K562 (cell line): ENCODE data around the gene RHOBTB3. TPM values are rescaled to one million over a fixed set of nuclear protein-coding genes. Genes with fewer than 3 reads are reported as not detected.

ENCODE experiments used
- ATAC-seq: fragments of 200-7000 bp; cut with Tn5 transposase; 3 replicates; pipeline ENCODE4 v1.9.1; 2020; ENCODE audit warnings: moderate library complexity
- BruUV-seq: library from RNA; stranded (reverse); fragments of 400-500 nt; replicated peaks from 2 replicates; lab custom pipeline; 2021; lab: Mats Ljungman, UMichigan
- CTCF ChIA-PET: fragments of 300-600 bp; formaldehyde crosslinking; extraction: SDS; loops from one replicate; lab custom pipeline; 2021; ENCODE audit warnings: low intra/inter-chr PET ratio; lab: Yijun Ruan, JAX
- POLR2A ChIA-PET: fragments of 300-600, 350-650 bp; sonication (Branson Sonifier 250); formaldehyde crosslinking; extraction: SDS; loops from one replicate; lab custom pipeline; 2021; ENCODE audit warnings: antibody characterized with exemption, inconsistent platforms; lab: Yijun Ruan, JAX
- DNase-seq, 4 experiments: peaks; one replicate each; pipeline versions ENCODE4 v3.0.0 to v3.0.0-alpha.2; 2011 to 2018; ENCODE audit warnings: low spot score in 3 of 4, mixed read lengths in 3 of 4; ENCODE audit errors: extremely low read depth in 1 of 4
- FAIRE-seq: peaks from 2 replicates; lab custom pipeline; 2011; peaks lifted over from hg19 to GRCh38; lab: Jason Lieb, UNC
- H2AFZ ChIP-seq: 2 replicates; pipeline ENCODE4 v1.6.0; 2011; ENCODE audit warnings: low read depth, low read length, control low read depth, inconsistent platforms
- H3K27ac ChIP-seq: fragments of 200-600 bp; 3 replicates; pipeline ENCODE4 v1.8.0; 2011; ENCODE audit warnings: low read depth, mild to moderate bottlenecking, control low read depth, inconsistent platforms, low read length, moderate library complexity, mixed read lengths; ENCODE audit errors: extremely low read depth
- H3K27me3 ChIP-seq, 2 experiments: fragments of 300-600 bp in 1 of 2; 2 replicates in 1 of 2; 3 replicates in 1 of 2; pipeline versions ENCODE4 v1.6.0 to v1.8.0; 2011; ENCODE audit warnings: inconsistent platforms in 2 of 2, low read length in 2 of 2, mild to moderate bottlenecking in 1 of 2, mixed read lengths in 1 of 2, moderate library complexity in 1 of 2; ENCODE audit not compliant: control insufficient read depth in 2 of 2, insufficient read depth in 2 of 2
- H3K36me3 ChIP-seq: fragments of 300-600 bp; 3 replicates; pipeline ENCODE4 v1.8.0; 2011; ENCODE audit warnings: mild to moderate bottlenecking, low read length, inconsistent platforms; ENCODE audit not compliant: control insufficient read depth, insufficient read depth
- H3K4me1 ChIP-seq, 2 experiments: fragments of 200-600 bp in 1 of 2; replicated peaks in 1 of 2; 2 replicates in 1 of 2; 3 replicates in 1 of 2; pipeline versions ENCODE4 v1.5.1 to v1.8.0; 2011; ENCODE audit warnings: inconsistent platforms in 2 of 2, low read length in 2 of 2, mild to moderate bottlenecking in 1 of 2, mixed read lengths in 1 of 2, moderate library complexity in 1 of 2; ENCODE audit not compliant: control insufficient read depth in 2 of 2, insufficient read depth in 2 of 2
- H3K4me2 ChIP-seq: 2 replicates; pipeline ENCODE4 v1.6.1; 2011; ENCODE audit warnings: low read length, control low read depth, inconsistent platforms, mixed read lengths; ENCODE audit not compliant: insufficient read depth
- H3K4me3 ChIP-seq: fragments of 200-600 bp; sonication (generic), shearing (Covaris generic); 2 replicates; pipeline ENCODE4 v1.5.1; 2016; ENCODE audit warnings: control low read depth, inconsistent platforms
- H3K79me2 ChIP-seq: fragments of 200-600 bp; 3 replicates; pipeline ENCODE4 v1.8.0; 2011; ENCODE audit warnings: low read length, inconsistent platforms; ENCODE audit not compliant: control insufficient read depth, insufficient read depth
- H3K9ac ChIP-seq, 2 experiments: 2 replicates each; pipeline versions ENCODE4 v1.6.0 to v1.6.1; 2011; ENCODE audit warnings: low read depth in 2 of 2, low read length in 2 of 2, control low read depth in 1 of 2, inconsistent platforms in 1 of 2, mild to moderate bottlenecking in 1 of 2, mixed read lengths in 1 of 2; ENCODE audit not compliant: insufficient read depth in 1 of 2
- H3K9me1 ChIP-seq: one replicate; pipeline ENCODE4 v1.6.0; 2011; ENCODE audit warnings: inconsistent platforms, mild to moderate bottlenecking, low read length, moderate library complexity; ENCODE audit not compliant: control insufficient read depth, insufficient read depth
- H3K9me3 ChIP-seq: replicated peaks from 2 replicates; pipeline ENCODE4 v1.5.1; 2011; ENCODE audit warnings: low read depth, low read length, inconsistent platforms; ENCODE audit not compliant: control insufficient read depth, insufficient read depth
- H4K20me1 ChIP-seq: replicated peaks from 2 replicates; pipeline ENCODE4 v1.6.1; 2011; ENCODE audit warnings: low read length, inconsistent platforms, mixed read lengths; ENCODE audit not compliant: control insufficient read depth, insufficient read depth
- WGBS: fragments of 100-300 bp; shearing (Covaris generic); methylation state at CpG from one replicate; pipeline ENCODE4 v1.1.6; 2016; ENCODE audit warnings: low coverage, mixed read lengths; ENCODE audit not compliant: insufficient coverage; ENCODE audit errors: missing lambda C conversion rate; 5-methylcytosine and 5-hydroxymethylcytosine counted together
- in situ Hi-C: fragments of 300-500 bp; cut with MboI; formaldehyde crosslinking; loops from 4 replicates; pipeline ENCODE4 v1.15.0; 2018; ENCODE audit warnings: inconsistent platforms, mixed read lengths
- intact Hi-C: fragments of 100-400 bp; cut with micrococcal nuclease; formaldehyde crosslinking; loops from 2 replicates; pipeline ENCODE4 v1.14.2; 2022
- polyA plus RNA-seq, 8 experiments: library from polyadenylated mRNA; depleted of rRNA in 4 of 8; stranded (reverse) in 5 of 8; unstranded in 3 of 8; fragments of >200 nt; fragmentation: Nextera tagmentation in 2 of 8; fragmentation: Illumina TruSeq in 1 of 8; extraction: Ambion mirVana in 2 of 8; extraction: Trizol in 1 of 8; gene quantifications; 2 replicates each; pipeline versions ENCODE4 v1.2.1 to v1.2.3, GENCODE V29; 2011 to 2014; ENCODE audit warnings: inconsistent platforms in 1 of 8, missing spikeins in 1 of 8
- total RNA-seq, 7 experiments: library from RNA; depleted of rRNA in 6 of 7; stranded (reverse); fragments of >200 nt in 6 of 7; fragmentation: Illumina TruSeq in 2 of 7; extraction: Trizol in 2 of 7; gene quantifications; 2 replicates each; pipeline versions ENCODE4 v1.2.1 to v1.2.3, GENCODE V29; 2011 to 2021; ENCODE audit warnings: low replicate concordance in 1 of 7
- TF ChIP-seq, protein P1 (sequence below): sonication (generic); formaldehyde crosslinking; IDR thresholded peaks from 2 replicates; pipeline ENCODE4 v1.8.1; 2023; ENCODE audit warnings: mild to moderate bottlenecking, missing genetic modification reagents
- TF ChIP-seq, protein P2 (sequence below): fragments of 450-650 bp; IDR thresholded peaks from 2 replicates; pipeline ENCODE4 v1.6.1; 2018; ENCODE audit not compliant: partially characterized antibody

RHOBTB3 gene
- total and polyA plus RNA-seq, 9 of the 15 experiments (the other 6 are each of a cell fraction or from before 2014, with no cell fraction given): 39.7 to 143 (median 115) TPM

DNA sequence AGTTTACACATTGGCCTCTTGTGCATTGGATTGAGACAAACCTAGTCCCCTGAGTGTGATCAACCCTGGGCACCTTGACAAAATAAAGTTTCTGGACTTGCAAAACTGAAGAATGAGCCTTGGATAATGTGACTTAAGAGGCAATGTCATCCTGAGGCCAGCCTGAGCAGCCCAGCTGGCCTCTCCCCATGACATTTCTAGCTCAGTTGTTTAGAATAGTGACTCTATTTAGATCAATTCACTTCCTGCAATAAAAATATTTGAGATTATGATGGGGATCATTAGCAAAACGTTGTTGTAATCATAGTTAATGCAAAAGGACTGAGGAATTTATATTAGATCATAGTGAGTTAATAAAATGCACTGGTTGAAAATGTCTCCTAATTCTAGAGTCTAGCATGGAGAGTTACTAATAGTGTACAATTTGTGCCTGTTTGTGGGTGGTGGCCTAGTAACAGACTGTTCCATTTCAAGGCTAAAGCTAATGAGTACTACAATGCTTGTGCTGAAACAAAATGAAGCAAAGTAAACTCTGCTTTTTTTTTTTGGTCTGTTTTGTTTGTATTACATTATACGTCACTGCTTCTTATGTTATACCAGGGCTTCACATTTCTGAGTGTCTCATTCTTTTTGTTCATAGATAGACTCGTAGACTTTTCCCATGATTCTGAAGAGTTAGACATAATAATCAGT lies 10.9 kb upstream of the RHOBTB3 start:
- no TSS peak for BruUV-seq
- Histone ChIP-seq H2AFZ (no peak overlapping the region), H3K9me3 (no peaks in the 10 kb centered on the region), H3K36me3 (no peaks in the 10 kb centered on the region), H3K27ac (no peak overlapping the region), H3K4me3 (no peak overlapping the region), H3K4me1 (peaks cover 21 to 78% of the 10 kb centered on the region in 2 experiments; a peak in 4 of 5 replicates), H3K9me1 (no peaks in the 10 kb centered on the region), H4K20me1 (no peaks in the 10 kb centered on the region), H3K4me2 (no peak overlapping the region), H3K79me2 (no peaks in the 10 kb centered on the region), H3K27me3 (no peaks in the 10 kb centered on the region), H3K9ac (no peak overlapping the region)
- FAIRE-seq (no peak), DNase-seq (no peak), ATAC-seq (no peak)
- TF ChIP-seq, protein P1, sequence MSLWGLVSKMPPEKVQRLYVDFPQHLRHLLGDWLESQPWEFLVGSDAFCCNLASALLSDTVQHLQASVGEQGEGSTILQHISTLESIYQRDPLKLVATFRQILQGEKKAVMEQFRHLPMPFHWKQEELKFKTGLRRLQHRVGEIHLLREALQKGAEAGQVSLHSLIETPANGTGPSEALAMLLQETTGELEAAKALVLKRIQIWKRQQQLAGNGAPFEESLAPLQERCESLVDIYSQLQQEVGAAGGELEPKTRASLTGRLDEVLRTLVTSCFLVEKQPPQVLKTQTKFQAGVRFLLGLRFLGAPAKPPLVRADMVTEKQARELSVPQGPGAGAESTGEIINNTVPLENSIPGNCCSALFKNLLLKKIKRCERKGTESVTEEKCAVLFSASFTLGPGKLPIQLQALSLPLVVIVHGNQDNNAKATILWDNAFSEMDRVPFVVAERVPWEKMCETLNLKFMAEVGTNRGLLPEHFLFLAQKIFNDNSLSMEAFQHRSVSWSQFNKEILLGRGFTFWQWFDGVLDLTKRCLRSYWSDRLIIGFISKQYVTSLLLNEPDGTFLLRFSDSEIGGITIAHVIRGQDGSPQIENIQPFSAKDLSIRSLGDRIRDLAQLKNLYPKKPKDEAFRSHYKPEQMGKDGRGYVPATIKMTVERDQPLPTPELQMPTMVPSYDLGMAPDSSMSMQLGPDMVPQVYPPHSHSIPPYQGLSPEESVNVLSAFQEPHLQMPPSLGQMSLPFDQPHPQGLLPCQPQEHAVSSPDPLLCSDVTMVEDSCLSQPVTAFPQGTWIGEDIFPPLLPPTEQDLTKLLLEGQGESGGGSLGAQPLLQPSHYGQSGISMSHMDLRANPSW (CRISPR knock-in tag): no peak
- TF ChIP-seq, protein P2, sequence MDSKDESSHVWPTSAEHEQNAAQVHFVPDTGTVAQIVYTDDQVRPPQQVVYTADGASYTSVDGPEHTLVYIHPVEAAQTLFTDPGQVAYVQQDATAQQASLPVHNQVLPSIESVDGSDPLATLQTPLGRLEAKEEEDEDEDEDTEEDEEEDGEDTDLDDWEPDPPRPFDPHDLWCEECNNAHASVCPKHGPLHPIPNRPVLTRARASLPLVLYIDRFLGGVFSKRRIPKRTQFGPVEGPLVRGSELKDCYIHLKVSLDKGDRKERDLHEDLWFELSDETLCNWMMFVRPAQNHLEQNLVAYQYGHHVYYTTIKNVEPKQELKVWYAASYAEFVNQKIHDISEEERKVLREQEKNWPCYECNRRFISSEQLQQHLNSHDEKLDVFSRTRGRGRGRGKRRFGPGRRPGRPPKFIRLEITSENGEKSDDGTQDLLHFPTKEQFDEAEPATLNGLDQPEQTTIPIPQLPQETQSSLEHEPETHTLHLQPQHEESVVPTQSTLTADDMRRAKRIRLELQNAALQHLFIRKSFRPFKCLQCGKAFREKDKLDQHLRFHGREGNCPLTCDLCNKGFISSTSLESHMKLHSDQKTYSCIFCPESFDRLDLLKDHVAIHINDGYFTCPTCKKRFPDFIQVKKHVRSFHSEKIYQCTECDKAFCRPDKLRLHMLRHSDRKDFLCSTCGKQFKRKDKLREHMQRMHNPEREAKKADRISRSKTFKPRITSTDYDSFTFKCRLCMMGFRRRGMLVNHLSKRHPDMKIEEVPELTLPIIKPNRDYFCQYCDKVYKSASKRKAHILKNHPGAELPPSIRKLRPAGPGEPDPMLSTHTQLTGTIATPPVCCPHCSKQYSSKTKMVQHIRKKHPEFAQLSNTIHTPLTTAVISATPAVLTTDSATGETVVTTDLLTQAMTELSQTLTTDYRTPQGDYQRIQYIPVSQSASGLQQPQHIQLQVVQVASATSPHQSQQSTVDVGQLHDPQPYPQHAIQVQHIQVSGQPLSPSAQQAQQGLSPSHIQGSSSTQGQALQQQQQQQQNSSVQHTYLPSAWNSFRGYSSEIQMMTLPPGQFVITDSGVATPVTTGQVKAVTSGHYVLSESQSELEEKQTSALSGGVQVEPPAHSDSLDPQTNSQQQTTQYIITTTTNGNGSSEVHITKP: peak; percentile 38
- 50% methylated on average over 3 of the region's 3 CpGs for WGBS
- CTCF ChIA-PET: no interaction called here
- in situ Hi-C loops: no loop called here
- POLR2A ChIA-PET: interaction anchor here (0.8 kb wide), 1 partner anchor 10 kb away, joined by 4 read pairs; no protein-coding TSS in a partner anchor
- intact Hi-C loops: loop anchor here (10.0 kb wide), 2 partner anchors 165 to 215 kb away; partner anchors contain the start of genes ARSK and SKIC3
